OCI-M2 (cell line): ENCODE data around the gene MEF2D.

ENCODE experiments used
- DNase-seq: peaks from one replicate; lab custom pipeline; 2025; ENCODE audit not compliant: unreplicated experiment; lab: John Stamatoyannopoulos, UW

The MEF2D gene

GRCh38 chr1:156430866-156431265, 69.7 kb downstream of the MEF2D start:
- no peak for DNase-seq

DNA sequence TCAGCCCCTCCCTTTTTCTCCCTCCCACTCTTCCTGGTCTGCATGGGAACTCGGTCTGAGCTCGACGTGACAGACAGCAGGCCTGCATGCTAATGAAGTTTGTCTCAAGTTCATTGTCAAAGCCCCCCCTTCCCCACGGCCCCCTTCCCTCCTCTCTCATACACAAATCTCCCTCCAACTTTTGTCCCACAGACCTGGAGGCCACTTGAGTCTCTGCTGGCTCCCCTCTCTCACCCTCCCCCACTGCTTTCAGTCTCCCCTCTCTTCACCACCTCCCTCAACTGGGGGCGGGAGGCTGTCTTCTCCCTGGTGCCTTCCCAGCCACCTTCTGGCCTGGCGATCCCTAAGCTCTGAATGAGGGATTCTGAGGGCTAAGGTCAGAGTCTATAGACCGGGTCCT, 70.3 kb downstream of the MEF2D start:
- no peak for DNase-seq

DNA sequence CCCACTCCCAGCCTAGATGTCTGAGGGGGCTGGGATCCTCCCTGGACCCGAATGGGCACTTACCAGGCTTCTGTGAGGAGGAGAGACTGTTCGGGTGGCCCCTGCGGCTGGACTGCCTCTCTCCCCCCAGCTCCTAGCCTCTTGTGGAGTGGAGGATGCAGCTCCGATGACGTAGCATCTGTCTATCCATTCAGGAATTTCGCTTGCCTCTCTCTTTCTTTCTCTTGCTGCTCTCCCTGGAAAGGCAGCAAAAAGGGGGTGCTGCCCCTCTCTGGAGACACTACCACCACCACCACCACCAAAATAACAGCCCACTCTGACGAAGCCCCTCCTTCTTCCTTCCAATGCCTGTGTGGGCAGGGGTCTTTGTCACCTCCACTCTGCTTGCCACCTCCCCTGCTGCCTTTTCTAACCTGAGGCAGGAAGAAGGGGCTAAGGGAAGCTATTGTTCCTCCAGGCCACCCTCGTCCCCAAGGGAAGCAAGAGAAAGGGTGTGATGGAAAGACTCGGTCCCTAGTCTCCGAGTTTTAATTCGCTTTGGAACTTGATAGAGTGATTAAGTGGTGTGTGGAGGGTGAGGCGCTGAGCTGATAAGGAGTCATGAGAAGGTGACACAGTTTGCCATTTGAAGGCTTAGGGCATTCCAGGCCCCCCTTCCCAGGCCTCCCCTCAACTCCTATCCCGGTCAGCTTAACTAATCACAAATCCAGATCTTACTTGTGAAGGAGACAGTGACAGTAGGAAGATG, 71.1 kb downstream of the MEF2D start:
- DNase-seq: no peak

DNA sequence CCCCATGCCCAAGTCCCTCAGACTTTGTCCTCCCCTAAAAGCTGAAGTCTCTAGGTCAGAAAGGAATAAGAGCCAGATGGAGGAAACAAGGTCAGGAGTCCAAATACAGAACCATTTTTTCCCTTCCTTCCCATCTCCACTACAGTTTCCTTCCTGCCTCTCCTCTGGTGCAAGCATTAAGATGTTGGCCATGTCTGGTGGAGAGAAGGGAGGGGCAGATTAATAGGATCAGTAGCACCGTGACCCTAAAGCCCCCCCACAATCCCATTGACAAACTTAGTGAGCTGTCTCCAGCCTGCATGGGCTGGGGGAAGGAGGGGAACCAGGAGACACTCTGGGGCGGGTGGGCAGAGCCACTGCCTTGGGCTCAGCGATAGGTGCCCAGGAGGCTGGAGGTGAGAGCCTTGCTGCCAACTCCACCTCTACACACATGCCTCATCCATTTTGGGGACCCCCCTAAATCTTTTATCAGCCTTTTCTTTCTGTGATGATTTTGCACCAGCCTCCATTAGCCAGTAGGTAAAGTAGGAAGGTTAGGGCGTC, 71.8 kb downstream of the MEF2D start:
- no peak for DNase-seq

- no peak for DNase-seq
Measured at GRCh38 chr1:156427957-156428356, 72.6 kb downstream of the MEF2D start.

- DNase-seq: no peak
Measured at GRCh38 chr1:156425943-156426342, 74.6 kb downstream of the MEF2D start.

DNA sequence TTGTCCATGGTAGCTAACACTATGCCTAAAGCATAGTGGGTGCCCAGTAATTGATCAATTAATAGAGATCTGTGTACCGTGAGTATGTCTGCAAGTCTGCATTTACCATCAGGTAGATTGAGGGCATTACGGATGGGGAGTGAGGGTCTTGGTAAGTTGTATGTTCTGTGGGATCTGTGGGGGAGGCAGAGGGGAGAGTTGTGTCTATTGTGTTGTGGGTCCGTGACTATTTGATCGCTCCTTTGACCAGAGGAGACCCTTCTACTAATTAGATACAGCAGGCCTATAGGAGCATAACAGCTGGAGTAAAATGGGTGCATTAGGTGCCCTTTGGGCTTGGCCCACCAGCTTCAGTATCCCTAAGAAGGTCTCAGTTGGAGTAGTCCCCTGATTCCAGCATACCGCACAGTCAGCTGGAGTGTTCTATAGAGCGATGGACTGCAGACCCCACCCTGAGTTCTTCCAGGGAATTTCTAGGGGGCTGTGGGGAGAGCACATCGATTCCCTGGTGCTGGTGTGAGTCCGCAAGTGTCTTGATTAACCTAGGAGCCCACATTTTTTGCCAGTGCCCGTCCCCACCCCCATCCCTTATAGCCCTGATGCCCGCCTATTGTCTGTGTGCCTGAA, 75.7 kb downstream of the MEF2D start:
- DNase-seq: no peak

GRCh38 chr1:156423422-156424352, 76.9 kb downstream of the MEF2D start:
- DNase-seq: no peak

GRCh38 chr1:156422602-156423091, 77.9 kb downstream of the MEF2D start:
- DNase-seq: no peak

DNA sequence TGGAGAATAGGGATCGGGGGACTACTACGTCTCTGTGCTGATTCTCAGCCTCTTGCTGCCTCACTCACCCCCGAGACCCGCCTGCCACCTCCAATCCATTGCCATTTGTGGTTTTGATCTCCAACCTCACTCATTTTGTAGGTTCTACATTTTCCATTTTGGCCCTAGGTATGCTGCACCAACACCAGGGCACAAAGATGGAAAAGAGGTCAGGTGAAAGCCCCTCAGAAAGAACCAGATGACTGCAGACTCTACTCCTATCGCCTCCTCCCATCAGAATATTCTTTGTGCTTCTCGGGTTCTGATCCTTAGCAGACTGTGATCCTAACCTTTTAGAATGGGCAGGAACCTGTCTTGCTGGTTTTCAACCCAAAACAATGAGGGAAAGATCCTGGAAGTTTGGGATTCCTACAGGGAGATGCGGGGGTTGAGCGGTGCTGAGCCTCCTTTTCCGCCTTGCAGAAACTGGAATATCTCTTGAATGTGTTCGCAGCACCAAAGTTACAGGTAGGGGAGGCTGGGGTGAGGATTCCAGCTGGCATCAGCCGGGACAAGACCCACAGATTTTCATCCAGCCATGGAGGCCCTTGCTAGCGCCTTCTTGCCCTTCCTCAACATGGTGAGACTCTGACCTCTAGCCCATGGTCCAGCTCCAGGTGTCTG, 78.5 kb downstream of the MEF2D start:
- DNase-seq: no peak

DNA sequence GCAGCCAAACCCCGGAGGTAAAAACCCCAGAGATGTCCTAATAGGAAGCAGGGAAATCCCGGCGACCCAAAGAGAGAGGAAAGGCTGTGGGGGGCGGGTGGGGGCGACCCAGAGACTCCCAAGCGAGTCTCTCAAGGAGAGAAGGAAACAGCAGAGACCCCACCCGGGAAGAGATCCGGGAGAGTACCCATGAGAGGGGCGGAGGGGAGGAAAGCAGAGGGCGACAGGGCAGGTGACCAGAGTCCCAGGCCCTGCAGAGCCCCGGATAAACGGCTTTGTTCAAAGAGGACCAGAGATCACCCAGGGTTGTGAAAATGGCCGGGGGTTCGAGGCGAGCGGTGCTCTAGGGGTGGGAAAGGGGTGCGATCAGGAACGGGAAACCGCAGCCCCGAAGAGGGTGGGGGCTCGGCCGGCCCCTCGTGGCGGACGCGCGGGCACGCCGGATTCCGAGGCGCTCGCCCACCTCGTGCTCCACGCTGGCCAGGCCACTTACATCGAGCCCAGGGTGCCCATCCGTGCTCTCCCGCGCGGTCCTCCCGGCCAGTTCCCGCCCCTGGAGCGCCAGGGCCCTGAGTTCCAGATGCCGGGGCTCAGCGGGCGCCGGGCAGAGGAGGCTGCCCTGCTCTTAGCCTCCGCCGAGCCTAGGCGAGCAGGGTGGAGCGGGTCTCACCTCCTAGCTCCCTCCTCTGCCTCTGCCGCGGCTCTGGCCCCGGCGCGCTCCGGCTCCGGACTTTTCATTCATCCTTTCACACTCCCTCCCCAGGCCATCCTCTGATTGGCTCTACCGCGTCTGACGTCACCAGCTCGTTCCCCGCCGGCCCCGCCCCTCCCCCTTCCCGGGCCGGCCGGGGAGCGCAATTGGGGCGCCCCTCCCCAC, 79.3 kb downstream of the MEF2D start:
- no peak for DNase-seq

GRCh38 chr1:156420205-156421061, 80.1 kb downstream of the MEF2D start:
- DNase-seq: no peak

GRCh38 chr1:156419854-156420204, 80.7 kb downstream of the MEF2D start:
- no peak for DNase-seq

GRCh38 chr1:156418416-156419070, 82.0 kb downstream of the MEF2D start:
- no peak for DNase-seq

DNA sequence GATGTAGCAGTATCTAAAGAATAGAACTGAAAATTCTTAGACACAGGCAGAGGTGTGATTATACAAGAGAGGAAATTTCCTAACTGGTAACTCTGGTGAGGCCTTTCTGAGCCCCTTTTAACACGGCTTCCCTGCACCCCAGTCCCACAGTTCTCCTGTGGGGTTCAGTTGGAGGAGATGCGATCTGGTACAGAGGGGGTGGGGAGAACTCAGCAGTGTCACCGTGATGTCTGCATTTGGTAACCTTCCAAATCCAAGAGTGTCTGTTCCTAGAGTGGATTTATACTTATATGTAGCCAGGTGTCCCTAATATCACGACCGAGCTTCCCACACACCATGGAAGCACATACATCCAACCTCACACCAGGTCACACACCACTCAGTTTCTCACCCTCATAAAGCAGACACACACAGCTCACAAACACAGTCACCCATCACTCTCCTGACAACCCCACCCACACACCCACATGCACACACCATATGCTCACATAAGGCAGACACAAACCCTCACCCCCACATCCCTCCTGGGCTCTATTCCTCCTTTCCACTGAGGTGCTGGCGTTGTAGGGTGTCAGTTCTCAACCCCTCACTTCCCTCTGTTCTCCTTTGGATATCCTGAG, 83.1 kb downstream of the MEF2D start:
- no peak for DNase-seq

DNA sequence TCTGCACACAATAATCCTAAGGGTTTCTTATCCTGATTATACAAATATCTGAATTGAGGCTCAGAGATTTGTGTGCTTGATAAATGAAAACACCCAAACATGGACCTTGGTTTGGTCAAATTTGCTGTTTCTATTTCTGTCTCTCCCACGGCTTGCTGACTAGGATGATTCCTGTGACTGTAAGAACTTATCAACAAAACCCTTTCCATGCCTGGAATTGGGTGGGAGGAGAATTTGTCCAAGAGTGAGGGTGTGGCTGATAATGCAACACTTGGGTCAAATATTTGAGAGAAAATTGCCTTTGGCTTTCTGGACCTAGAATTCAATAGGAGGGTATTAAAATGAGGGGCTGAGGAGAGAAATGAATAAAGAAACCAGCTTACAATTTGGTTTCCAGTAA, 83.6 kb downstream of the MEF2D start:
- DNase-seq: no peak

- no peak for DNase-seq
Measured at GRCh38 chr1:156414461-156415064, 86.0 kb downstream of the MEF2D start.
